Neural cell (in vitro differentiated cells): ENCODE measurements around the gene EXD3. TPM values are rescaled to one million over a fixed set of nuclear protein-coding genes. Genes with fewer than 3 reads are reported as not detected.
"Not testable (repeated sequence)": the region's sequence is repeated elsewhere in the genome, so short reads cannot be mapped to it uniquely, and the experiment has no call there.

Experiments
- H2AFZ ChIP-seq: fragments of 200-600, 300-800 bp; sonication (generic), shearing (Covaris generic); 2 replicates; pipeline ENCODE4 v1.6.0; 2014; ENCODE audit warnings: low read depth, mild to moderate bottlenecking, antibody characterized with exemption, low read length, moderate library complexity
- H3F3A ChIP-seq: fragments of 200-600 bp; shearing (Covaris generic); 2 replicates; pipeline ENCODE4 v1.6.1; 2016; ENCODE audit warnings: mild to moderate bottlenecking, moderate library complexity, mixed read lengths, antibody characterized with exemption, low read length; ENCODE audit not compliant: insufficient read depth, poor library complexity, severe bottlenecking
- H3K27ac ChIP-seq: fragments of 200-600, 300-800 bp; sonication (generic), shearing (Covaris generic); 2 replicates; pipeline ENCODE4 v1.5.1; 2014; ENCODE audit warnings: mild to moderate bottlenecking, low read length, moderate library complexity
- H3K27me3 ChIP-seq: fragments of 300-800, 200-600 bp; sonication (generic), shearing (Covaris generic); 2 replicates; pipeline ENCODE4 v1.6.0; 2014; ENCODE audit warnings: mild to moderate bottlenecking, low read depth, low read length, moderate library complexity; ENCODE audit not compliant: insufficient read depth
- H3K36me3 ChIP-seq: fragments of 300-800, 200-600 bp; sonication (generic), shearing (Covaris generic); 2 replicates; pipeline ENCODE4 v1.5.1; 2014; ENCODE audit warnings: mild to moderate bottlenecking, antibody characterized with exemption, low read length, moderate library complexity; ENCODE audit not compliant: insufficient read depth
- H3K4me2 ChIP-seq: fragments of 300-800, 200-600 bp; sonication (generic), shearing (Covaris generic); 2 replicates; pipeline ENCODE4 v1.6.0; 2014; ENCODE audit warnings: mild to moderate bottlenecking, low read length
- H3K4me3 ChIP-seq: fragments of 300-800, 200-600 bp; sonication (generic), shearing (Covaris generic); 2 replicates; pipeline ENCODE4 v1.5.1; 2014; ENCODE audit warnings: mild to moderate bottlenecking, low read length, moderate library complexity
- H3K79me2 ChIP-seq: fragments of 200-600 bp; shearing (Covaris generic); replicated peaks from 2 replicates; pipeline ENCODE4 v1.6.0; 2014; ENCODE audit warnings: mild to moderate bottlenecking, low read length, moderate library complexity; ENCODE audit not compliant: insufficient read depth
- H3K9ac ChIP-seq: fragments of 300-800, 200-600 bp; sonication (generic), shearing (Covaris generic); 2 replicates; pipeline ENCODE4 v1.6.1; 2016; ENCODE audit warnings: mild to moderate bottlenecking, low read length, mixed read lengths
- H3K9me2 ChIP-seq: fragments of 200-600 bp; shearing (Covaris generic); 2 replicates; pipeline ENCODE4 v1.6.1; 2016; ENCODE audit warnings: mild to moderate bottlenecking, low read length, mixed read lengths; ENCODE audit not compliant: insufficient read depth
- H3K9me3 ChIP-seq: fragments of 200-600, 300-800 bp; sonication (generic), shearing (Covaris generic); 2 replicates; pipeline ENCODE4 v1.6.1; 2016; ENCODE audit warnings: mild to moderate bottlenecking, mixed run types, low read length, moderate library complexity, mixed read lengths
- H4K20me1 ChIP-seq: fragments of 200-600 bp; shearing (Covaris generic); 2 replicates; pipeline ENCODE4 v1.6.1; 2016; ENCODE audit warnings: mild to moderate bottlenecking, mixed run types; ENCODE audit not compliant: insufficient read depth
- EP300 ChIP-seq: fragments of 450-650 bp; conservative IDR thresholded peaks from 2 replicates; pipeline ENCODE4 v1.6.1; 2014; ENCODE audit warnings: antibody characterized with exemption, mild to moderate bottlenecking, moderate library complexity; ENCODE audit not compliant: poor library complexity, severe bottlenecking
- EZH2 ChIP-seq: fragments of 200-600, 300-800 bp; shearing (Covaris generic), sonication (generic); IDR thresholded peaks from 2 replicates; pipeline ENCODE4 v1.6.1; 2014; ENCODE audit warnings: antibody characterized with exemption, low read length, borderline replicate concordance, mild to moderate bottlenecking; ENCODE audit not compliant: insufficient read depth, poor library complexity, severe bottlenecking
- MXI1 ChIP-seq: fragments of 450-650 bp; conservative IDR thresholded peaks from 2 replicates; pipeline ENCODE4 v1.6.1; 2014; ENCODE audit warnings: antibody characterized with exemption, mild to moderate bottlenecking; ENCODE audit not compliant: poor library complexity, severe bottlenecking
- RAD21 ChIP-seq: fragments of 450-650 bp; conservative IDR thresholded peaks from 2 replicates; pipeline ENCODE4 v1.6.1; 2014; ENCODE audit warnings: antibody characterized with exemption, mild to moderate bottlenecking, moderate library complexity
- REST ChIP-seq: IDR thresholded peaks from 2 replicates; pipeline ENCODE4 v1.6.1; 2012; ENCODE audit warnings: borderline replicate concordance
- polyA plus RNA-seq: library from polyadenylated mRNA; depleted of rRNA; stranded (reverse); fragments of >200 nt; gene quantifications from 2 replicates; pipeline ENCODE4 v1.2.3, GENCODE V29; 2014
- TF ChIP-seq, protein P1 (sequence below): fragments of 450-650 bp; IDR thresholded peaks from 2 replicates; pipeline ENCODE4 v1.5.1; 2014; ENCODE audit warnings: antibody characterized with exemption, mild to moderate bottlenecking, moderate library complexity; ENCODE audit not compliant: poor library complexity, severe bottlenecking

Gene EXD3
- polyA plus RNA-seq, 1 donor from 2014 or later, result 32.9 TPM

DNA sequence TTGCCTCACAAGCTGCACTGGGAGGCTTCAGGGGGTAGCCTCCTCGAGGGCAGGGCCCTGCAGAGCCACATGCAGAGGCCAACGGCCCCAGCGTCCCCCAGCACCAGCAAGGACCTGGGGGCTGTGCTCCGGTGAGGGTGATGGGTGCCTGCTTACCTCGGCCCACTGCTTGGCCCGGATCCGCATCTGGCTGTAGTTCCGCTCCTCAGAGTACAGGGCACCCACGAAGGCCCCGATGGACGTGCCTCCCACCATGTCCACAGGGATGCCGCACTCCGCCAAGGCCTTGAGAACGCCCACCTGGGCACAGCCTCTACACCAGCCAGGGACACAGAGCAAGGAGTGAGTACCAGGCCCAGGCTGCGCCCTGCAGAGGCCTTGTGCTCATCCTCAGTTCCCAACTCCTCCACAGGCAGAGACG, 44.2 kb upstream of the EXD3 start (continued):
- no peak for TF ChIP-seq EP300
- TF ChIP-seq RAD21, result no peak

DNA sequence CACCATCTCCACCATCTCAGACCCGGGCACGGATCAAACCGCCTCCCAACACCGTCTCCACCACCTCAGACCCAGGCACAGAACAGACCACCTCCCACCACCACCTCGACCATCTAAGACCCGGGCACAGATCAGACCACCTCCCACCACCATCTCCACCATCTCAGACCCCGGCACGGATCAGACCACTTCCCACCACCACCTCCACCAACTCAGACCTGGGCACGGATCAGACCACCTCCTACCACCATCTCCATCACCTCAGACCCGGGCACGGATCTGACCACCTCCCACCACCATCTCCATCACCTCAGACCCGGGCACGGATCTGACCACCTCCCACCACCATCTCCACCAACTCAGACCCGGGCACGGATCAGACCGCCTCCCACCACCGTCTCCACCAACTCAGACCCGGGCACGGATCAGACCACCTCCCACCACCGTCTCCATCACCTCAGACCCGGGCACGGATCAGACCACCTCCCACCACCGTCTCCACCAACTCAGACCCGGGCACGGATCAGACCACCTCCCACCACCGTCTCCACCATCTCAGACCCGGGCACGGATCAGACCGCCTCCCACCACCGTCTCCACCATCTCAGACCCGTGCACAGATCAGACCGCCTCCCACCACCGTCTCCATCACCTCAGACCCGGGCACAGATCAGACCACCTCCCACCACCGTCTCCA, 43.6 kb upstream of the EXD3 start:
- H4K20me1 ChIP-seq, H3K9ac ChIP-seq: not testable (repeated sequence)

GRCh38 chr9:137465720-137466388, 42.9 kb upstream of the EXD3 start:
- Histone ChIP-seq H2AFZ (no peak overlapping the region), H4K20me1 (no peaks in the 10 kb centered on the region), H3K36me3 (no peaks in the 10 kb centered on the region), H3K27ac (no peak overlapping the region), H3K4me3 (no peak overlapping the region), H3K4me2 (no peak overlapping the region), H3K79me2 (no peaks in the 10 kb centered on the region), H3K9me3 (no peaks in the 10 kb centered on the region), H3K27me3 (no peaks in the 10 kb centered on the region), H3K9me2 (no peaks in the 10 kb centered on the region), H3F3A (no peaks in the 10 kb centered on the region), H3K9ac (no peak overlapping the region)
- no peak for TF ChIP-seq EZH2
- TF ChIP-seq, protein P1, sequence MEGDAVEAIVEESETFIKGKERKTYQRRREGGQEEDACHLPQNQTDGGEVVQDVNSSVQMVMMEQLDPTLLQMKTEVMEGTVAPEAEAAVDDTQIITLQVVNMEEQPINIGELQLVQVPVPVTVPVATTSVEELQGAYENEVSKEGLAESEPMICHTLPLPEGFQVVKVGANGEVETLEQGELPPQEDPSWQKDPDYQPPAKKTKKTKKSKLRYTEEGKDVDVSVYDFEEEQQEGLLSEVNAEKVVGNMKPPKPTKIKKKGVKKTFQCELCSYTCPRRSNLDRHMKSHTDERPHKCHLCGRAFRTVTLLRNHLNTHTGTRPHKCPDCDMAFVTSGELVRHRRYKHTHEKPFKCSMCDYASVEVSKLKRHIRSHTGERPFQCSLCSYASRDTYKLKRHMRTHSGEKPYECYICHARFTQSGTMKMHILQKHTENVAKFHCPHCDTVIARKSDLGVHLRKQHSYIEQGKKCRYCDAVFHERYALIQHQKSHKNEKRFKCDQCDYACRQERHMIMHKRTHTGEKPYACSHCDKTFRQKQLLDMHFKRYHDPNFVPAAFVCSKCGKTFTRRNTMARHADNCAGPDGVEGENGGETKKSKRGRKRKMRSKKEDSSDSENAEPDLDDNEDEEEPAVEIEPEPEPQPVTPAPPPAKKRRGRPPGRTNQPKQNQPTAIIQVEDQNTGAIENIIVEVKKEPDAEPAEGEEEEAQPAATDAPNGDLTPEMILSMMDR, result no peak
- TF ChIP-seq MXI1, result no peak
- TF ChIP-seq REST, result no peak

More for the DNA sequence above, 43.6 kb upstream of the EXD3 start:
- not testable (repeated sequence) for H3K9me2 ChIP-seq, H3K4me2 ChIP-seq, H3K27ac ChIP-seq, H3K36me3 ChIP-seq, H3K4me3 ChIP-seq, H2AFZ ChIP-seq, H3K27me3 ChIP-seq, H3K9me3 ChIP-seq, H3F3A ChIP-seq, H3K79me2 ChIP-seq
